KBM-7 (cell line): ENCODE measurements around the gene MOCOS.
"Not testable (repeated sequence)": the region's sequence is repeated elsewhere in the genome, so short reads cannot be mapped to it uniquely, and the experiment has no call there.

ENCODE experiments used
- DNase-seq: peaks from one replicate; pipeline ENCODE4 v3.0.0-alpha.2; 2015
- in situ Hi-C: fragments of 300-500 bp; cut with MboI; formaldehyde crosslinking; loops from 2 replicates; pipeline ENCODE4 v1.14.3; 2020; ENCODE audit warnings: low sequenced_read_pairs, low pct_unique_long_range_greater_than_20kb, mixed read lengths

The MOCOS gene

GRCh38 chr18:36196238-36196995, 9.1 kb downstream of the MOCOS start:
- in situ Hi-C loops = no loop called here
- DNase-seq = no peak

- no peak for DNase-seq
- in situ Hi-C loops = no loop called here
Measured at GRCh38 chr18:36197511-36198166, 10.3 kb downstream of the MOCOS start.

DNA sequence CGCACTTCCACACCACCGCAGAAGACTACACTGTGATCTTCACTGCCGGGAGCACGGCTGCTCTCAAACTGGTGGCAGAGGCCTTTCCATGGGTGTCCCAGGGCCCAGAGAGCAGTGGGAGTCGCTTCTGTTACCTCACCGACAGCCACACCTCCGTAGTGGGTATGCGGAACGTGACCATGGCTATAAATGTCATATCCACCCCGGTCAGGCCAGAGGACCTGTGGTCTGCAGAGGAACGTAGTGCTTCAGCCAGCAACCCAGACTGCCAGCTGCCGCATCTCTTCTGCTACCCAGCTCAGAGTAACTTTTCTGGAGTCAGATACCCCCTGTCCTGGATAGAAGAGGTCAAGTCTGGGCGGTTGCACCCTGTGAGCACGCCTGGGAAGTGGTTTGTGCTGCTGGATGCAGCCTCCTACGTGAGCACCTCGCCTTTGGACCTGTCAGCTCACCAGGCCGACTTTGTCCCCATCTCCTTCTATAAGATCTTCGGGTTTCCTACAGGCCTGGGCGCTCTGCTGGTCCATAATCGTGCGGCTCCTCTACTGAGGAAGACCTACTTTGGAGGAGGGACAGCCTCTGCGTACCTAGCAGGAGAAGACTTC, 12.5 kb downstream of the MOCOS start:
- no peak for DNase-seq
- in situ Hi-C loops = no loop called here

DNA sequence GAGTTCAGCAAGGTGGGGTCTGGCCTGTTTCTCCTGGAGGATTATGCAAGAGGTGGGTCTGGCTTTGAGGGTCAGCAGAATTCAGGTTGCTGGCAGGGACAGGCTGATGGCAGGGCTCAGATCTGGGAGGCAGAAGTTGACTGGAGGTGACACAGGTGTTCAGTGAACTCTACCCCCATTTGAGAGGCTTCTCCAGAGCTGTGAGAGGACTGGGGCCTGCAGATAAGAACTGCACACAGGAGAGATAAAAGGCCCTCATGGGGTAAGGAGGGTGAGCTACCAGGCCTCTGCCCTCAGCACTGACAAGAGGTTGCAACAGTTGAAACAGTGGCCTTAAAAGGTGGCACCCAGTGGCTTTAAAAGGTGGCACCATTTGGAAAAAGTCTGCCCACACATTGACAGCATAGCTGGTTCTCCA, 13.1 kb downstream of the MOCOS start:
- DNase-seq = no peak
- in situ Hi-C loops = no loop called here

DNA sequence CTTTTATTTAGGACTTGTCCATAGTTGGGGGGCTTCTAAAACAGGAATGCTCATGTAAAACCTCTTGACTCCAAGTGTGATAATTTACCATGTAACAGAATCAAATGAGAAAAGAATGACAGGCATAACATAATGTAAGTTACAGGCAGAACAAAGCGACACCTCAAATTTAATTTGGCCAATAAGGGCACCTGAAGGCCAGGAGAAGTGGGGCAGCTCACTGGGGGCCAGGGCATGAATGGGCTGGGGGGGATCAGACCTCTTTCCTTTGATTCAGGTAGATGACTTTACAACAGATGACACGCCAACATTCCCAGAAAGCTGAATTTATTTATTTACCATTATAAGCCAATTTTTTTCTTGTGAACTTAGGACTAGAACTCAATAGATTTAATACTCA, 14.5 kb downstream of the MOCOS start:
- in situ Hi-C loops = no loop called here
- DNase-seq = no peak

- no peak for DNase-seq
- in situ Hi-C loops = no loop called here
Measured at GRCh38 chr18:36203360-36203895, 16.1 kb downstream of the MOCOS start.

DNA sequence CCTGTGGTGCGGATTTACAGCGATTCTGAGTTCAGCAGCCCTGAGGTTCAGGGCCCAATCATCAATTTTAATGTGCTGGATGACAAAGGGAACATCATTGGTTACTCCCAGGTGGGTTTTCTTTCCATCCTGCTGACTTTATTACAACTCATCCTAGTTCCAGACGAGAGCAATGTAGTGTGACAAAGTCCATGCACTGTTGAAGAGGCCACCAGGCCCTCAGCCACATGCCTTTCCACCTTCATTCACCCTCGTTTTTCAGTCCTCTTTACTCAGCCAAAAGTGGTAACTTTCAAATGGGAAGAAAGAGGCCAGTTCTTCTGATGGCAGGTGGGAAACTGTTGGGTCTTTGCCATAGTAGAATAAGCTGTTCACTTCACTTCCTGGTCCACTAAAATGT, 17.9 kb downstream of the MOCOS start:
- in situ Hi-C loops = no loop called here
- DNase-seq = no peak

DNA sequence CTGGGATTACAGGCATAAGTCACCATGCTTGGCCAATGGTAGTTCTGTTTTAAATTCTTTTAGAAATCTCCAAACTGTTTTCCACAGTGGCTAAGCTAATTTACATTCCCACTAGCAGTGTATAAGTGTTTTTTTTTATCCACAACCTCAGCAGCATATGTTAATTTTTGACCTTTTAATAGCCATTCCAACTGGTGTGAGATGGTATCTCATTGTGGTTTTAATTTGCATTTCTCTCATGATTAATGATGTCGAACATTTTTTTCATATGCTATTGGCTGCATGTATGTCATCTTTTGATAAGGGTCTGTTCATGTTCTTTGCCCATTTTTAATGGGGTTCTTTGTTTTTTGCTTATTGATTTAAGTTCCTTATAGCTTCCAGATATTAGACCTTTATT, 20.0 kb downstream of the MOCOS start:
- in situ Hi-C loops = no loop called here
- DNase-seq = no peak

DNA sequence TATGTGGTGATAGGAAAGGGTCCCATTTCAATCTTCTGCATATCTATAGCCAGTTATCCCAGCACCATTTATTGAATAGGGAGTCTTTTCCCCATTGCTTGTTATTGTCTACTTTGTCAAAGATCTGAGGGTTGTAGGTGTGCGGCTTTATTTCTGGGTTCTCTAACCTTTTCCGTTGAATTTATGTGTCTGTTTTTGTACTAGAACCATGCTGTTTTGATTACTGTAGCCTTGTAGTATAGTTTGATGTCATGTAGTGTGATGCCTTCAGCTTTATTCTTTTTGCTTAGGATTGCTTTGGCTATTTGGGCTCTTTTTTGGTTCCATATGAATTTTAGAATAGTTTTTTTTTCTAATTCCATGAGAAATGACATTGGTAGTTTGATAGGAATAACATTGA, 20.7 kb downstream of the MOCOS start:
- in situ Hi-C loops = not testable (repeated sequence)

DNA sequence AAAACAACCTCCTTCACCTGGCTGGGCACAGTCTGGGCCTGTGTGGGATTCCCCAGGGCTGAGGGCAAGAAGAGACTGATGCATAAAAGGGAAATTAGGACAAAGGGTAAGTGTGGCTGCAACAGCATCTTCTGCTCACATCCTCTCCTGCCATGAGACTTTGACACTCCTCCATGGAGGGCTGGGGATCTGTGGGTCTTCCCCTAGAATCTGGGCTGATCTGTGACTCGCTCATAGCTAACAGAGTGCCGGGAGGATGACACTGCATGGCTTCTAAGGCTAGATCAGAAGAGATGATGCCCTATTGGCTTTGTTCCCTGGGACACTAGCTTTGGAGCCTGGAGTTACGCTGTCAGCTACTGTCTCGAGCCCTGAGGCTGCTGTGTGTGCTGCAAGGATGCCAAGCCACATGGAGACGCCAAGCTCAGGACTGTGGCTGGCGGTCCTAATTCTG, 24.3 kb downstream of the MOCOS start:
- in situ Hi-C loops = no loop called here
- no peak for DNase-seq

More for the DNA sequence above, 20.7 kb downstream of the MOCOS start:
- not testable (repeated sequence) for DNase-seq

DNA sequence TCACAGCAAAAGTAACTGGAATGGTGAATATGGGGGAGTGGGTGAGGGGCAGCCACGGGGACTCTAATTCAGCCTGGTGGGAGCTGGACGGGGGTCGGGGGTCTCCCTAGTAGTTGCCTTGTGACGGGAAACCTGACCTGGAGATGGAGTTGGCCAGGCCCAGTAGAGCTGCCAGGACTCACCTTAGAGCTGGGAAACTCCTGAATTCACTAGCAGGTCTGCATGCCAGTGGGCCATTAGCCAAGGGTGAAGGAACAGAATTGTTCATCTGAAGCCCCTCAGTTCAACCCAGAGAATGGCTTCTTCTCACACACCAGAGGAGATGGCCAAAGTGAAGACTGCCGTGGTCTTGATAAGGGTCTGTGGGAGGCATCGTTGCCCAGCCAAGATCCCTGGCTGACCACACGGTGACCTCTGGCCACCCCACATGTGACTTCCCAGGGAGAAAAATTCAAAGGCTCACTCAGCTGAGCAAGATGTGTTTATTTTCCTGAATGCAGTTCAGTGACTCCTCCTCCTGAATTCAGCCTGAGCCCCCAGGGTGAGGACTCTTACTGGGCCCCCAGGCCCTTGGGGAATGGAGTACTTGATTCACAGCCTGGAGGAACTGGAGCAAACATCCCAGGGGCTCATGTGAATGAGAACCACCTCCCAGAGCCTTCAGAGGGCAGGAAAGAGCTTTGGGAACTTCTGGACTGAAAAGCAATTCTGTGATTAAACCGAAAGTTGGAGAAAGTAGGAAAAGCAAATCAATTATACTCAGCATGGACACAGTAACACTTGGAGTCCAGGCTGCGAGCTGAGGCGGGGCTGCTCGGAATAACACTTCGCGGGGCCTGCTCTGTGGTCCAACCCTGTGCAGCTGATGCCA, 25.2 kb downstream of the MOCOS start:
- no peak for DNase-seq
- in situ Hi-C loops = no loop called here

DNA sequence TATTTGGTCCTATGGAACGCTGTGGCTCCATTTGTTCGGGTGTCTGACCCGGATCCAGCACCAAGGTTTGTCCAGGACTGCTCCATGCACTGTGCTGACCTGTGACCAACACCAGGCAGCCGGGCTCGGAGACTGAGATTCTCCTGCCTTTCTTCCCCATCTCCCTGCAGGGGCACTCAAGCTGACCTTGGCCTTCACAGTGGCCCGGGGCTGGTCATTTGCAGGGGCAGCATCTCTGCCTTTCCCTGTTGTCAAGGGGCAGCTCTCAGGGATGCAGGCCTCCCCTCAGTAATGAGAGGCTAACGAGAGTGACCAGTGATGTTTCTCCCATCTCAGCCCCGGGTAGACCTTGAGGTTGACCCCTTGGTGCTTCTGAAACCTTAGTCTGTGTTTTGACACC, 27.5 kb downstream of the MOCOS start:
- in situ Hi-C loops = no loop called here
- DNase-seq = no peak

DNA sequence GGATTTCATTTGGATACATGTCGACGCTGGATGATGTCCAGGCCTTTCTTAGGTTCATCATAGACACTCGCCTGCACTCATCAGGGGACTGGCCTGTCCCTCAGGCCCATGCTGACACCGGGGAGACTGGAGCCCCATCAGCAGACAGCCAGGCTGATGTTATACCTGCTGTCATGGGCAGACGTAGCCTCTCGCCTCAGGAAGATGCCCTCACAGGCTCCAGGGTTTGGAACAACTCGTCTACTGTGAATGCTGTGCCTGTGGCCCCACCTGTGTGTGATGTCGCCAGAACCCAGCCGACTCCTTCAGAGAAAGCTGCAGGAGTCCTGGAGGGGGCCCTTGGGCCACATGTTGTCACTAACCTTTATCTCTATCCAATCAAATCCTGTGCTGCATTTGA, 28.3 kb downstream of the MOCOS start:
- DNase-seq = no peak
- in situ Hi-C loops = no loop called here

DNA sequence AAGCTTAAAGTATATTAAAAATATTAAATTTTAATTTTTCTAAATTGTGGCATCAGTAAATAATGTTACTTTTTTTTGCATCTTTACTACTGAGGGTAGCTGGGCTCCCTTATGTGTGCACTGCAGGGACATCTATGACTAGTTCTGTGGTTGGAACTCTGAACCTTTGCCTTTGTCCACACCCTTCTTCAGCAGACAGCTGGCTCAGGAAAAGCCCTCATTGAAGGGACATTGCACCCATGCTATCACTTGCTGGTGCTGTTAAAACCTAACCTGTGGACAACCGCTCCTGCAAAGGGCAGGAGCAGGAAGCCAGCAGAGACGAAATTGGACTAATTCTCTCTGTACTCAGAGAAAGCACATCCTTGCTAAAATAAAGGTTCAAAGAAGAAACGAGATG, 30.1 kb downstream of the MOCOS start:
- no peak for DNase-seq

GRCh38 chr18:36229188-36229587, 41.9 kb downstream of the MOCOS start:
- DNase-seq = no peak
- in situ Hi-C loops = no loop called here

More for the DNA sequence above, 30.1 kb downstream of the MOCOS start:
- in situ Hi-C loops = no loop called here

GRCh38 chr18:36240510-36240909, 53.2 kb downstream of the MOCOS start:
- in situ Hi-C loops, DNase-seq: not testable (repeated sequence)

DNA sequence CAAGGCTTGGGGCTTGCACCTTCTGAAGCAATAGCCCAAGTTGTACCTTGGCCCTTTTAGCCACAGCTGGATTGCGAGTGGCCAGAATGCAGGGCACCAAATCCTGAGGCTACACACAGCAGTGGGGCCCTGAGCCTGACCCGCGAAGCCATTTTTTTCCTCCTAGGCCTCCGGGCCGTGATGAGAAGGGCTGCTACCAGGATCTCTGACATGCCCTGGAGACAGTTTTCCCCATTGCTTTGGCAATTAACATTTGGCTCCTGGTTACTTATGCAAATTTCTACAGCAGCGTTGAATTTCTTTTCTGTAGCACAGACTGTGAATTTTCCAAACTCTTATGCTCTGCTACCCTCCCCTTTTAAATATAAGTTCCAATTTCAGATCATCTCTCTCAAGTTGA, 54.5 kb downstream of the MOCOS start:
- in situ Hi-C loops = no loop called here
- DNase-seq = no peak

DNA sequence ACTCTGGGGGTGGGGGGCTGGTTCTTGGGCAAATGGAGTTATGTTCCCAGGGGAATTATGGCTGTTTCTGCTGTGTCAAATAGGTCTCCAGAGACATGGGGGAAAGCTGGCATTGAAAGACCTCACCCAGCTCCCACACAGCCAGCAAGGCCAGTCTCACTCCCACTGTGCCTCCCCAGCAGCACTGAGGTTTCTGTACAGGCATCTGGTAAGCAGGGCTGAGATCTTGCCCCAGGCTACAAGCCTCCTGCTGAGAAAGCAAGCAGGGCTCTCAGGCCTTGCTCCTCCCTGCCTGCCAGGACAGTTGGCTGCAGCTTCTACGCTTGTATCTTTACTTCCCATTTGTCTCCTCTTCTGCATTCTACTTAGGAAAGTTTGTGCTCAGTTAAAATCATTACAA, 59.7 kb downstream of the MOCOS start:
- peak; percentile 6 for DNase-seq

GRCh38 chr18:36249392-36249791, 62.1 kb downstream of the MOCOS start:
- in situ Hi-C loops = no loop called here
- no peak for DNase-seq

More for the DNA sequence above, 59.7 kb downstream of the MOCOS start:
- in situ Hi-C loops = no loop called here
